ENCODE results near the gene RNPEP.
"Not testable (repeated sequence)": the region's sequence is repeated elsewhere in the genome, so short reads cannot be mapped to it uniquely, and the experiment has no call there.

Gene RNPEP

GRCh38 chr1:201982623-201983379 lies at the start of gene RNPEP:
TSS of gene RNPEP (plus strand) at chr1:201982648. CDS start at chr1:201982667, 19 bp downstream.
- peak; percentile 39 to 52 for DNase-seq

- no peak for DNase-seq
Measured at GRCh38 chr1:201933840-201934430, 48.5 kb upstream of the RNPEP start.

- no peak for DNase-seq
Measured at GRCh38 chr1:201937624-201938213, 44.7 kb upstream of the RNPEP start.

- no peak for DNase-seq
Measured at GRCh38 chr1:201938440-201939035, 43.9 kb upstream of the RNPEP start.

GRCh38 chr1:201939148-201939547 lies 43.3 kb upstream of the RNPEP start:
- no peak for DNase-seq

- DNase-seq, result no peak
Measured at GRCh38 chr1:201939574-201939973, 42.9 kb upstream of the RNPEP start.

- DNase-seq, result not testable (repeated sequence)
Measured at GRCh38 chr1:201940316-201940715, 42.1 kb upstream of the RNPEP start.

GRCh38 chr1:201941420-201942128 lies 40.9 kb upstream of the RNPEP start:
- no peak for DNase-seq

- DNase-seq, result no peak
Measured at GRCh38 chr1:201942129-201942495, 40.3 kb upstream of the RNPEP start.

- no peak for DNase-seq
Measured at GRCh38 chr1:201944002-201944401, 38.4 kb upstream of the RNPEP start.

- no peak for DNase-seq
Measured at GRCh38 chr1:201944639-201945038, 37.8 kb upstream of the RNPEP start.

- DNase-seq, result no peak
Measured at GRCh38 chr1:201945157-201945556, 37.3 kb upstream of the RNPEP start.

- no peak for DNase-seq
Measured at GRCh38 chr1:201945863-201946223, 36.6 kb upstream of the RNPEP start.

GRCh38 chr1:201946224-201946908 lies 36.1 kb upstream of the RNPEP start, which contains the start of gene LMOD1:
TSS of gene LMOD1 (minus strand) at chr1:201946548. CDS start at chr1:201946340, 208 bp downstream.
- DNase-seq, result peak; percentile 40 to 72

- DNase-seq, result no peak
Measured at GRCh38 chr1:201947697-201948008, 34.8 kb upstream of the RNPEP start.

GRCh38 chr1:201949491-201949890 lies 33.0 kb upstream of the RNPEP start:
- no peak for DNase-seq

GRCh38 chr1:201954263-201955008 lies 28.0 kb upstream of the RNPEP start:
- DNase-seq, result no peak

GRCh38 chr1:201955009-201955728 lies 27.3 kb upstream of the RNPEP start, which contains the start of gene TIMM17A:
TSS of gene TIMM17A (plus strand) at chr1:201955503. CDS start at chr1:201955527, 24 bp downstream.
- DNase-seq, result peak; percentile 98

GRCh38 chr1:201955729-201956143 lies 26.7 kb upstream of the RNPEP start:
- DNase-seq, result no peak

- no peak for DNase-seq
Measured at GRCh38 chr1:201958348-201958747, 24.1 kb upstream of the RNPEP start.

- DNase-seq, result not testable (repeated sequence)
Measured at GRCh38 chr1:201962382-201962781, 20.1 kb upstream of the RNPEP start.

All from SHP77 (cell line).